MM.1S (cell line): ENCODE measurements around the gene FTL.
A peak's percentile ranks its signal among the peaks of the same experiment; 100 is the strongest.

Experiments used
- DNase-seq: peaks from one replicate; pipeline ENCODE4 v3.0.0-alpha.2; 2015
- H2AFZ ChIP-seq: fragments of 300-600 bp; sonication (generic); 2 replicates; pipeline ENCODE4 v1.6.0; 2016; ENCODE audit warnings: antibody characterized with exemption, low read length
- H3F3A ChIP-seq: fragments of 300-600 bp; sonication (generic); 2 replicates; pipeline ENCODE4 v1.6.1; 2016; ENCODE audit warnings: mild to moderate bottlenecking, antibody characterized with exemption, low read length, moderate library complexity, mixed read lengths; ENCODE audit not compliant: insufficient read depth
- H3K27ac ChIP-seq: fragments of 300-600 bp; sonication (generic); 2 replicates; pipeline ENCODE4 v1.5.1; 2016; ENCODE audit warnings: mild to moderate bottlenecking, low read length
- H3K27me3 ChIP-seq: fragments of 300-600 bp; sonication (generic); replicated peaks from 2 replicates; pipeline ENCODE4 v1.6.0; 2016; ENCODE audit warnings: low read length; ENCODE audit not compliant: insufficient read depth
- H3K36me3 ChIP-seq: fragments of 300-600 bp; sonication (generic); replicated peaks from 2 replicates; pipeline ENCODE4 v1.6.1; 2016; ENCODE audit warnings: mild to moderate bottlenecking, low read length, mixed read lengths; ENCODE audit not compliant: insufficient read depth
- H3K4me1 ChIP-seq: fragments of 300-600 bp; sonication (generic); 2 replicates; pipeline ENCODE4 v1.6.1; 2016; ENCODE audit warnings: low read length, mixed read lengths
- H3K4me2 ChIP-seq: fragments of 300-600 bp; sonication (generic); 2 replicates; pipeline ENCODE4 v1.6.0; 2016; ENCODE audit warnings: low read depth, low read length
- H3K4me3 ChIP-seq: fragments of 300-600 bp; sonication (generic); 2 replicates; pipeline ENCODE4 v1.5.1; 2016; ENCODE audit warnings: low read length, mixed read lengths
- H3K79me2 ChIP-seq: fragments of 300-600 bp; sonication (generic); 2 replicates; pipeline ENCODE4 v1.6.1; 2016; ENCODE audit warnings: mixed run types, low read length, mixed read lengths
- H3K9ac ChIP-seq: fragments of 300-600 bp; sonication (generic); 2 replicates; pipeline ENCODE4 v1.6.1; 2016; ENCODE audit warnings: low read length, mixed read lengths
- H3K9me2 ChIP-seq: fragments of 300-600 bp; sonication (generic); replicated peaks from 2 replicates; pipeline ENCODE4 v1.6.1; 2016; ENCODE audit warnings: mild to moderate bottlenecking, low read length, mixed read lengths; ENCODE audit not compliant: insufficient read depth
- H3K9me3 ChIP-seq: fragments of 300-600 bp; sonication (generic); replicated peaks from 2 replicates; pipeline ENCODE4 v1.6.1; 2016; ENCODE audit warnings: mild to moderate bottlenecking, low read length, mixed read lengths; ENCODE audit not compliant: insufficient read depth
- H4K20me1 ChIP-seq: fragments of 300-600 bp; sonication (generic); 2 replicates; pipeline ENCODE4 v1.6.1; 2016; ENCODE audit warnings: mild to moderate bottlenecking, low read length, moderate library complexity, mixed read lengths; ENCODE audit not compliant: insufficient read depth
- CTCF ChIP-seq: fragments of 300-600 bp; sonication (generic); IDR thresholded peaks from 2 replicates; pipeline ENCODE4 v1.5.1; 2016; ENCODE audit warnings: antibody characterized with exemption, low read length, mixed read lengths
- EZH2 ChIP-seq: fragments of 300-600 bp; sonication (generic); optimal IDR thresholded peaks from 2 replicates; pipeline ENCODE3; 2017; ENCODE audit warnings: low read depth, mild to moderate bottlenecking, antibody characterized with exemption, low read length, mixed read lengths
- EZH2phosphoT487 ChIP-seq: fragments of 300-600 bp; sonication (generic); IDR thresholded peaks from 2 replicates; pipeline ENCODE4 v1.6.1; 2018; ENCODE audit warnings: antibody characterized with exemption, low read length

FTL gene

GRCh38 chr19:48953990-48954594 lies 11.0 kb upstream of the FTL start:
- no peaks in the 10 kb centered on the region for H4K20me1 ChIP-seq
- no peaks in the 10 kb centered on the region for H3K36me3 ChIP-seq
- no peak for DNase-seq
- H3F3A ChIP-seq, result no peaks in the 10 kb centered on the region
- H3K9me3 ChIP-seq, result no peaks in the 10 kb centered on the region
- H3K79me2 ChIP-seq, result peaks cover 17% of the 10 kb centered on the region
- H3K4me2 ChIP-seq, result peak overlapping the region; percentile 78
- H3K9me2 ChIP-seq, result no peaks in the 10 kb centered on the region
- peak overlapping the region; percentile 88 for H2AFZ ChIP-seq
- TF ChIP-seq EZH2phosphoT487 (no peak), CTCF (no peak), EZH2 (no peak)
- peak overlapping the region; percentile 22; the same call in 1 of the 2 replicates for H3K9ac ChIP-seq
- no peaks in the 10 kb centered on the region for H3K27me3 ChIP-seq
- no peak overlapping the region for H3K27ac ChIP-seq
- no peaks in the 10 kb centered on the region for H3K4me1 ChIP-seq
- H3K4me3 ChIP-seq, result peak overlapping the region; percentile 54

- H3K4me3 ChIP-seq, result peak within 1 kb of the TSS; percentile 88
- no peaks in the 10 kb centered on the region for H3F3A ChIP-seq
- H3K27ac ChIP-seq, result no peak within 1 kb of the TSS; the same call in 1 of the 2 replicates
- H3K27me3 ChIP-seq, result no peaks in the 10 kb centered on the region
- DNase-seq, result peak; percentile 98
- H3K9me2 ChIP-seq, result no peaks in the 10 kb centered on the region
- H3K9ac ChIP-seq, result peak within 1 kb of the TSS; percentile 86
- no peaks in the 10 kb centered on the region for H4K20me1 ChIP-seq
- H2AFZ ChIP-seq, result peak within 1 kb of the TSS; percentile 88
- no peaks in the 10 kb centered on the region for H3K4me1 ChIP-seq
- TF ChIP-seq EZH2 (no peak), CTCF (peak; percentile 28)
- peak within 1 kb of the TSS; percentile 92 for H3K4me2 ChIP-seq
- no peaks in the 10 kb centered on the region for H3K9me3 ChIP-seq
- no peaks in the 10 kb centered on the region for H3K36me3 ChIP-seq
- peaks cover 17% of the 10 kb centered on the region for H3K79me2 ChIP-seq
These were observed 10.4 kb upstream of the FTL start, which contains the start of gene BAX for GRCh38 chr19:48954595-48955307. TSS of gene BAX (plus strand) at chr19:48954875. CDS start at chr19:48954929, 54 bp downstream.

GRCh38 chr19:48955308-48955958 lies 9.7 kb upstream of the FTL start:
- no peak overlapping the region; the same call in 1 of the 2 replicates for H3K27ac ChIP-seq
- peaks cover 17% of the 10 kb centered on the region for H3K79me2 ChIP-seq
- peak overlapping the region; percentile 88 for H3K4me3 ChIP-seq
- no peak for DNase-seq
- H3K27me3 ChIP-seq, result no peaks in the 10 kb centered on the region
- H3K9me2 ChIP-seq, result no peaks in the 10 kb centered on the region
- no peaks in the 10 kb centered on the region for H3F3A ChIP-seq
- peak overlapping the region; percentile 86 for H3K9ac ChIP-seq
- no peaks in the 10 kb centered on the region for H3K4me1 ChIP-seq
- TF ChIP-seq EZH2phosphoT487, result no peak
- TF ChIP-seq CTCF, result no peak
- no peak for TF ChIP-seq EZH2
- no peaks in the 10 kb centered on the region for H3K9me3 ChIP-seq
- H2AFZ ChIP-seq, result peak overlapping the region; percentile 59
- H3K36me3 ChIP-seq, result no peaks in the 10 kb centered on the region
- peak overlapping the region; percentile 92 for H3K4me2 ChIP-seq
- H4K20me1 ChIP-seq, result no peaks in the 10 kb centered on the region
